ENCODE results near the gene RERGL. TPM values are rescaled to one million over a fixed set of nuclear protein-coding genes. Genes with fewer than 3 reads are reported as not detected.

RERGL gene
- polyA plus RNA-seq: 3.9 and 4.0 TPM in 2 replicates

GRCh38 chr12:18090093-18090492, at the start of gene RERGL:
TSS of gene RERGL (minus strand) at chr12:18090193. CDS start at chr12:18090140, 53 bp downstream.

Other genes starting within 250 kb of the RERGL start
- 0.23 TPM in 1 of 2 replicates, not detected in the other for gene PIK3C2G, start 171.3 kb upstream of the RERGL start, polyA plus RNA-seq

All from Purkinje cell (primary cell).